HG02870 (cell line): ENCODE data around the gene MTAP.
A peak's percentile ranks its signal among the peaks of the same experiment; 100 is the strongest.
"Not testable (repeated sequence)": the region's sequence is repeated elsewhere in the genome, so short reads cannot be mapped to it uniquely, and the experiment has no call there.

ENCODE experiments used
- ATAC-seq: cut with Tn5 transposase; IDR thresholded peaks from one replicate; pipeline ENCODE4 v1.9.1; 2021; ENCODE audit warnings: mild to moderate bottlenecking, moderate library complexity; ENCODE audit not compliant: unreplicated experiment

The MTAP gene

DNA sequence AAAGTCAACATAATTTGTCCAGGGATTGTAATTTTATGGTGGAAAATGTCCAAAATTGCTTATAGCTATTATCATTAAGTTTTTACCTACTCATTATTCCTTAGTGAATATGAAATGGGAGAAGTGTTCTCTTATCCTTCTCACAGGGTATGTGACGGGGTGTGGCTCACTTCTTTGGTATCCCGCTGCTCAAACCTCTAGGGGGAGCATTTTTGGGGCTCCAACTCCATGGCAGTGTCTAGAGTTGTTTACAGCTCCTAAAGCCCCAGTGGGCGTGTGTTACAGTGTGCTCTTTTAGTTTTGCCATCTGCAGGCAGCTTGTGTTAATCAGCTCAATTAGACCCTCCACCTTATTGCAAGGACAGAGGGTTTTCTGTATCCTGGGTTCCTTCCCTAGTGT lies 102.3 kb downstream of the MTAP start:
- ATAC-seq: no peak

- ATAC-seq: no peak
These were observed 103.8 kb downstream of the MTAP start for GRCh38 chr9:21906213-21906612.

DNA sequence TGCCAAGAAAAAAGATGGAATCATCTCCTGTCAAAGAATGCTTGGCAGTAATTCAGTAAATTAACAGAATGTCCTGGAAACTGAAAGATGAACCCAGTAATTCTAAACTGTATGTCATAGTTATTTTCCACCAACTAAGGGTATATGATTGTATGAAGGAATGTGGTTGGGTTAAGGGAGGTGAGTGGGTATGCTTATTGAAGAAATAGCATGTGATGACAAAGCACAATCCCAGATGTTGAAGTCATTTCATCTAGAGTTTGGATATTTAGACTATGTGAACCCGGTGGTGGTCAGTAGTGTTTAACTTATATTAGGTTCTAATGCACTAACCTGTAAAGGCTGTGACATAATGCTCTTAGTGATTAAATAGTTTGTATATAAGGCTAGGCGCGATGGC lies 104.4 kb downstream of the MTAP start:
- no peak for ATAC-seq

- peak; percentile 61 for ATAC-seq
These were observed 117.2 kb downstream of the MTAP start for GRCh38 chr9:21919377-21920362.

DNA sequence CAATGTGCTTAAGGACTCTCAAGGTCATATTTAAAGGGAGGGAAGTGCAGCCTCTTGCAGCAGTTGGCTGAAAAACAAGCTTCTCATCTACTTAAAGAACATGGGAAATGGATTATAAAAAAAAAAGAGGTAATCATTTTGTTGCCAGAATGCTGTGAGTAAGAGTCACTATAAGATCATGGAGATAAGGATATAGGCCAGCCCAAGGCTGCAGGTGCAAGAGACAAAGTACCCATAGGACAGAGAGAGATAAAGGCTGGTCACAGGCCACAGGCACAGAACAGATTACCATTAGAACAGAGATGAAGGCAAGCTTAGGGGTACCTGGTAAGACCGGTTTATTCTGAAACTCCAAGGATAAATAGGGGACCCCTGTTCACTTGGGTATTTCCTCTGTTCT lies 121.3 kb downstream of the MTAP start:
- no peak for ATAC-seq

DNA sequence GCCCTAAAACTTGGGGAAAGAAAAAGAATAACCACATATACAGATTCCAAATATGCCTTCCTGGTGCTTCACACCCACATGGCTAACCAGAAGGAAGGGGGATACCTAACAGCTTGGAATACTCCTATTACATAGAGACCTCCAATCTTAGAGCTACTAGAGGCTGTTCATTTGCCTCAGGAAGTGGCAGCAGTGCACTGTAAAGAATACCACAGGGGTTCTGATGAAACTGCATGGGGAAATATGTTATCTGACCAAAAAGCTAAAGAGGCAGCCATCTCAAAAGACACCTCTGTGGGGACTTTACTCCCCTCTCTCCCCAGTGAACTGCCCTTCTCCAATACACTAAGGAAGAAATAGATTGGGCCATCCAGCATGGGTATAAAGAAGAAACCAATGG lies 125.3 kb downstream of the MTAP start:
- ATAC-seq: no peak

DNA sequence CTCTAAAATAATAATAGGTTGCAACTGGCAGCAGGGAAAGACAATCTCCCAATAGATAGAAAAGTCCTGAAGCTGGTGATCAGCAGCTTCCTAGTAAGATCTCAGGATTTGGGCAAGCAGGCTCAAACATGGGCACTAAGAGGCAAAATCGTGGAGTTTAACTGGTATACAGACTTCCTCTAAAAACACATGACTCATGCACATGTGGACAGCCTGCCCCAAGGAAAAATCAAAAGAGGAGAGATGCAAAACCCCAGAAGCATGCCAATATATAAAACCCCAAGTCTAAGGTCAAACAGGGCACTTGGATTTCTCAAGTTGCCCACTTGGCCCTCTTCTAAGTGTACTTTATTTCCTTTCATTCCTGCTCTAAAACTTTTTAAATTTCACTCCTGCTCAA lies 129.0 kb downstream of the MTAP start:
- no peak for ATAC-seq

DNA sequence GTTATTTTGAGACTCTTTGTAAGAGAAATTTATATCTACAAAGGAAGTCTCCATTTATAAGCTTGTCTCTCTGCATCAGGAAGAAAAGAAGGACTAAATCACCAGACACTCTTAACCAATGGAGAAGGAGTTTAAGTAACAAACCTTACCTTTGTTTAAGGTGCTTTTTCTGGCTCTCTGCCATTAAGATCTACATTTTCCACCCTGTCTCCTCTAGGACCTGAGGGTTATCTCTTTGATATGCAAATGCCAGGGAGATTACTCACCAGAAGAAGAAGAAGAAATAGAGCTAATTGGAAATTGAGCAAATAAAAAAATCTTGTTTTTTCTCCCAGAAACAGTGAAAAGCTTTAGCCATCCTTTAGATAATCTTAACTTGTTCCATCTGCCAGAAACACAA lies 130.8 kb downstream of the MTAP start:
- ATAC-seq: no peak

GRCh38 chr9:21933865-21934264 lies 131.4 kb downstream of the MTAP start:
- ATAC-seq: no peak

DNA sequence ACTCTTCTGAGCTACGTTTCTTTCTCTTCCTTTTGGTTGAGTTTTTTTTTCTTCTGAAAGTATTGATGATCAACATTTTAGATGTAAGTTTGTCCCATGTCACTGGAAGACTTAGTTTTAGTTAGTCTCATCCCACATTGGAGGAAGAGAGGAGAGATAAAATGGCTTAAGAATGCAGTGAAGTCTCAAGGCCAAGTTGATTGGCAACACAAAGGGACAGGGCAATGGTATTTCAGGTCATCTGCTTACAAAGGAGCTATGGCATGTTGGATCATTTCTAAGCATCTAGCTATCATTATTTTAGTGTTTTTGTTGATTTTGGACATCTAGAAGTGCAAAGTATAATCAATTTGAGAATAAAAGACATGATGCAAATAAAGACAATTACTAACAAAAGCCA lies 133.2 kb downstream of the MTAP start:
- no peak for ATAC-seq

DNA sequence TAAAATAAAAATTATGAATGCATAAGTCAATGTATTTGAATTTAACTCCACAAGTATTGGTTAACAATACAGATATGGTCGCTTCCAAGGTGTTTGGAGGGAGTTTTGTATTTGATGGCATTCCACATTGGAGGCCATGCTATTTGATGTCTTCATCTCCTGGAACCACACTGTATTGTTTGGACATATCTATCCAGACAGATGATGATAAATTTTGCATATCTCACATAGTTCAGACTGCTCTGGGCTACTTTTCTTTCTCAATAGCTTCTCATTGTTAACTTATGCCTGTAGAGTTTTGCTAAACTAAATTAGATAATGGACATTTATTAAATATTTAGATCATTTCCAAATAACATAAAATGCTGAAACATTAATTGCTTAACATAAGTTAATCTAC lies 133.7 kb downstream of the MTAP start:
- no peak for ATAC-seq

- no peak for ATAC-seq
These were observed 139.0 kb downstream of the MTAP start for GRCh38 chr9:21941337-21941995.

GRCh38 chr9:21943464-21943863 lies 141.0 kb downstream of the MTAP start:
- peak; percentile 90 for ATAC-seq

GRCh38 chr9:21945606-21946005 lies 143.2 kb downstream of the MTAP start:
- ATAC-seq: no peak

GRCh38 chr9:21958833-21959232 lies 156.4 kb downstream of the MTAP start:
- no peak for ATAC-seq

GRCh38 chr9:21959268-21959667 lies 156.8 kb downstream of the MTAP start:
- not testable (repeated sequence) for ATAC-seq

GRCh38 chr9:21961569-21961968 lies 159.1 kb downstream of the MTAP start:
- no peak for ATAC-seq

GRCh38 chr9:21964925-21965385 lies 162.5 kb downstream of the MTAP start:
- peak; percentile 59 for ATAC-seq

GRCh38 chr9:21965401-21965951 lies 163.0 kb downstream of the MTAP start:
- ATAC-seq: peak; percentile 76

DNA sequence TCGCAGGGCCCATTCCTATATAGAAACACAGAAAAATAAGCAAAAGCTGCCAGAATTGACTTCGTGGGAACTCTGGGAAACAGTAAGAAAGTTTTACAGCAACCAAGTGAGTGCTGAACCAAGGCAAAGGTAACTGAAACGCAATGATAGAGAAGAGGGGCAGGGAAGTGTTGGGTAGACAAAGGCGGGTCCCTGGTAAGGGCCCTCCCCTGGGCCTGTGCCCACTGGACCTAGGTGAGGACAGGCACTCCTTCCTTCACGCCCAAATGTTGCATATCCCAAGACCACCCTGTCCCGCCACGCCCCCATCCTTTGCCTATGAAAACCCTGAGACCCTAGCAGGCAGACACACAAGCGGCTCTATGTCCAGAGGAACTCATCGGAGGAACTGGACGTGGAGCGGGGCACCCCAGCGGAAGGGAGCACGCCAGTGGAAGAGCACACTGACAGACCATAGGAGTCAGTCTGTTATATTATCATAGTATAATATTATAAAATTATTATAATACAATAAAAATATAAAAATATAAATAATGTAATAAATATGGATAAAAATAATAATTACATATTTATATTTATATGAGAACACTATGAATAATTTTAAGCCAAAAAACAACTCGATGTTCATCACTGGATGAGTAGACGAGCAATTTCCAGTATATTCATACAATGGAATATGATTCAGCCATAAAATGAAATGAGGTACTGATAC lies 163.9 kb downstream of the MTAP start:
- ATAC-seq: no peak

GRCh38 chr9:21967169-21967568 lies 164.7 kb downstream of the MTAP start:
- no peak for ATAC-seq
